ENCODE data around the gene SLC7A11.
A peak's percentile ranks its signal among the peaks of the same experiment; 100 is the strongest.
"Not testable (repeated sequence)": the region's sequence is repeated elsewhere in the genome, so short reads cannot be mapped to it uniquely, and the experiment has no call there.

SLC7A11 gene

GRCh38 chr4:138239491-138239890, 2.7 kb downstream of the SLC7A11 start:
- H3K4me3 ChIP-seq (ENCODE audit: control insufficient read depth, low read depth, low read length), result no peak overlapping the region

DNA sequence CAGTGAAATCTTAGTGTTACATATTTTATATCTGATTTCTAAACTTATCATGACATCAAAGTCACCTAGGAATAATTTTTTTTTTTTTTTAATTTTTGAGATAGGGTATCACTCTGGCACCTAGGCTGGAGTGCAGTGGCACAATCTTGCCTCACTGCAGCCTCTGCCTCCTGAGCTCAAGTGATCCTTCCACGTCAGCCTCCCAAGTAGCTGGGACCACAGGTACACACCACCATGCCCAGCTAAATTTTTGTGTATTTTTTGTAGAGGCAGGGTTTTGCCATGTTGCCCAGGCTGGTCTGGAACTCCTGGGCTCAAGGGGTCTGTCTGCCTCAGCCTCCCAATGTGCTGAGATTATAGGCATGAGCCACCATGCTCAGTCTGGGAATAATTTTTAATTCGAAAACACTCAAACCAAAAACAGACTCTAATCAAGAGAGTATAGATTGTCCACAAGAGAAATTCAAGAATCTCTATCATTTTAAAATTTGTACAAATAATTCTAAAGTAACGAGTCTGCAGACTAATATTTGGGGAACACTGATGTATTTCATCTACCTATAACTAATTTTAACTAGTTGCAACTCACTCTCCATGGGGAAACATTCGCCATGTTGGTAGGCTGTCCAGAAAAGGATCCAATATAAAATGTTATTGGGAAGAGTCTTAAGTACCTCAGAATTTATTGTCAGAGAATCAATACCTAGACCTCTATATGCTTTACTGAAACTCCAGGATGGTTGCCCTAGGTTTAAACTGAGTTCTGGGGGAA, 3.4 kb downstream of the SLC7A11 start:
- DNase-seq (ENCODE audit: low read depth), result no peak
- no peak overlapping the region for H3K4me3 ChIP-seq (ENCODE audit: control insufficient read depth, low read depth, low read length)
- TF ChIP-seq, protein P1, sequence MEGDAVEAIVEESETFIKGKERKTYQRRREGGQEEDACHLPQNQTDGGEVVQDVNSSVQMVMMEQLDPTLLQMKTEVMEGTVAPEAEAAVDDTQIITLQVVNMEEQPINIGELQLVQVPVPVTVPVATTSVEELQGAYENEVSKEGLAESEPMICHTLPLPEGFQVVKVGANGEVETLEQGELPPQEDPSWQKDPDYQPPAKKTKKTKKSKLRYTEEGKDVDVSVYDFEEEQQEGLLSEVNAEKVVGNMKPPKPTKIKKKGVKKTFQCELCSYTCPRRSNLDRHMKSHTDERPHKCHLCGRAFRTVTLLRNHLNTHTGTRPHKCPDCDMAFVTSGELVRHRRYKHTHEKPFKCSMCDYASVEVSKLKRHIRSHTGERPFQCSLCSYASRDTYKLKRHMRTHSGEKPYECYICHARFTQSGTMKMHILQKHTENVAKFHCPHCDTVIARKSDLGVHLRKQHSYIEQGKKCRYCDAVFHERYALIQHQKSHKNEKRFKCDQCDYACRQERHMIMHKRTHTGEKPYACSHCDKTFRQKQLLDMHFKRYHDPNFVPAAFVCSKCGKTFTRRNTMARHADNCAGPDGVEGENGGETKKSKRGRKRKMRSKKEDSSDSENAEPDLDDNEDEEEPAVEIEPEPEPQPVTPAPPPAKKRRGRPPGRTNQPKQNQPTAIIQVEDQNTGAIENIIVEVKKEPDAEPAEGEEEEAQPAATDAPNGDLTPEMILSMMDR (conservative IDR thresholded peaks at IDR 0.05; ENCODE audit: control insufficient read depth, insufficient read depth, low read depth, low read length), result no peak

More at GRCh38 chr4:138239491-138239890, 2.7 kb downstream of the SLC7A11 start:
- no peak for DNase-seq (ENCODE audit: low read depth)
- TF ChIP-seq, protein P1 (conservative IDR thresholded peaks at IDR 0.05; ENCODE audit: control insufficient read depth, insufficient read depth, low read depth, low read length), result no peak

GRCh38 chr4:138237132-138237531, 5.0 kb downstream of the SLC7A11 start:
- H3K4me3 ChIP-seq (ENCODE audit: control insufficient read depth, low read depth, low read length); DNase-seq (ENCODE audit: low read depth): not testable (repeated sequence)

GRCh38 chr4:138236037-138236436, 6.1 kb downstream of the SLC7A11 start:
- peak; percentile 25 for DNase-seq (ENCODE audit: low read depth)
- no peak overlapping the region for H3K4me3 ChIP-seq (ENCODE audit: control insufficient read depth, low read depth, low read length)
- TF ChIP-seq, protein P1 (conservative IDR thresholded peaks at IDR 0.05; ENCODE audit: control insufficient read depth, insufficient read depth, low read depth, low read length), result no peak

DNA sequence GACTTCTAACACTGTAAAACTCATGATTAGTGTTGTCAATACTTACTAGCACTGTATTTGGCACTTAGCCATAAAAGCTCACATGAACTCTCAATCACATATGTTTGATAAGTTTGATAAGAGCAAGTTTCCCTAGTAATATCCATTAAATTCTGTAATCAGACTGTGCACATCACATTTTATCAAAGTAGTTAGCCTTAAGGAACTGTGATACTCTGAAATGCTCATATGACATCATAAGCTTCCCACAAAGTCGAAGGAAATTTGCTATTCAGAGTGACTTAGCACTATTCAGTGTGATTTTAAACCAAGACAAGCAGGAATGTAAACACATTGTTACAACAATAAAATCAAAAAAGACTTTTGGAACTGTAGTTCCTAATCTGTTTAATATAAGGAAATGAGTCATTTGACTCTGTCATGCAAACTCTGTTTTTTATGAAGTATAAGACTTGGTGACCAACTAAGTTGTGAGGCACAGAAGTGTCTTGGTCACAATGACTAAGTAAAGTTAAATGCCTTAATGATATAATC, 6.7 kb downstream of the SLC7A11 start:
- TF ChIP-seq, protein P1 (conservative IDR thresholded peaks at IDR 0.05; ENCODE audit: control insufficient read depth, insufficient read depth, low read depth, low read length), result no peak
- DNase-seq (ENCODE audit: low read depth), result peak; percentile 83
- no peak overlapping the region for H3K4me3 ChIP-seq (ENCODE audit: control insufficient read depth, low read depth, low read length)

DNA sequence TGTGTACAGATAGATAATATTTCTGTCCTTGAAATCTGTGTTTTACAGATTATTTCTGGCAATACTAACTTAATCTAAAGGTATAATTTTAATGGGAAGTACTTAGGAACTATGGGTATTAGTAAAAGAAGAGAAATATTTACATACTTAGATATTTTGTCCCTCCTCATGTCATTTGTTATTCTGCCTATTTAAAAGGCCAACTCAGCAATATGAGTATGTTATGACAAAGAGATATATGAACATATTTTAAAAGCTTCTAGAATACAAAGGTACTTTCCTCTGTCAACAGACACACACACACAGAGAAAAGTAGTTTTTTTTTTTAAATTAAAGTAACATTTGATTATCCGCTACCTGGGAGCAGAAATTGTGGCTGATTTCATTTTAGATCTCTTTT, 7.9 kb downstream of the SLC7A11 start:
- DNase-seq (ENCODE audit: low read depth), result no peak
- TF ChIP-seq, protein P1 (conservative IDR thresholded peaks at IDR 0.05; ENCODE audit: control insufficient read depth, insufficient read depth, low read depth, low read length), result no peak
- no peak overlapping the region for H3K4me3 ChIP-seq (ENCODE audit: control insufficient read depth, low read depth, low read length)

- H3K4me3 ChIP-seq (ENCODE audit: control insufficient read depth, low read depth, low read length), result no peak overlapping the region
- TF ChIP-seq, protein P1 (conservative IDR thresholded peaks at IDR 0.05; ENCODE audit: control insufficient read depth, insufficient read depth, low read depth, low read length), result no peak
- DNase-seq (ENCODE audit: low read depth), result no peak
Measured at GRCh38 chr4:138233313-138234034, 8.7 kb downstream of the SLC7A11 start.
